GM10266 (cell line): ENCODE measurements around the gene SDK2.

Experiments used
- DNase-seq: peaks from one replicate; pipeline ENCODE4 v3.0.0; 2012; ENCODE audit errors: extremely low spot score
- TF ChIP-seq, protein P1 (sequence below): IDR thresholded peaks from 2 replicates; pipeline ENCODE4 v1.5.1; 2012; ENCODE audit warnings: mild to moderate bottlenecking, low read depth; ENCODE audit not compliant: control insufficient read depth, insufficient read depth; ENCODE audit errors: missing control alignments

Gene SDK2

GRCh38 chr17:73663614-73664013 is 19.4 kb upstream of the SDK2 start:
- DNase-seq = no peak
- TF ChIP-seq, protein P1, sequence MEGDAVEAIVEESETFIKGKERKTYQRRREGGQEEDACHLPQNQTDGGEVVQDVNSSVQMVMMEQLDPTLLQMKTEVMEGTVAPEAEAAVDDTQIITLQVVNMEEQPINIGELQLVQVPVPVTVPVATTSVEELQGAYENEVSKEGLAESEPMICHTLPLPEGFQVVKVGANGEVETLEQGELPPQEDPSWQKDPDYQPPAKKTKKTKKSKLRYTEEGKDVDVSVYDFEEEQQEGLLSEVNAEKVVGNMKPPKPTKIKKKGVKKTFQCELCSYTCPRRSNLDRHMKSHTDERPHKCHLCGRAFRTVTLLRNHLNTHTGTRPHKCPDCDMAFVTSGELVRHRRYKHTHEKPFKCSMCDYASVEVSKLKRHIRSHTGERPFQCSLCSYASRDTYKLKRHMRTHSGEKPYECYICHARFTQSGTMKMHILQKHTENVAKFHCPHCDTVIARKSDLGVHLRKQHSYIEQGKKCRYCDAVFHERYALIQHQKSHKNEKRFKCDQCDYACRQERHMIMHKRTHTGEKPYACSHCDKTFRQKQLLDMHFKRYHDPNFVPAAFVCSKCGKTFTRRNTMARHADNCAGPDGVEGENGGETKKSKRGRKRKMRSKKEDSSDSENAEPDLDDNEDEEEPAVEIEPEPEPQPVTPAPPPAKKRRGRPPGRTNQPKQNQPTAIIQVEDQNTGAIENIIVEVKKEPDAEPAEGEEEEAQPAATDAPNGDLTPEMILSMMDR = no peak

DNA sequence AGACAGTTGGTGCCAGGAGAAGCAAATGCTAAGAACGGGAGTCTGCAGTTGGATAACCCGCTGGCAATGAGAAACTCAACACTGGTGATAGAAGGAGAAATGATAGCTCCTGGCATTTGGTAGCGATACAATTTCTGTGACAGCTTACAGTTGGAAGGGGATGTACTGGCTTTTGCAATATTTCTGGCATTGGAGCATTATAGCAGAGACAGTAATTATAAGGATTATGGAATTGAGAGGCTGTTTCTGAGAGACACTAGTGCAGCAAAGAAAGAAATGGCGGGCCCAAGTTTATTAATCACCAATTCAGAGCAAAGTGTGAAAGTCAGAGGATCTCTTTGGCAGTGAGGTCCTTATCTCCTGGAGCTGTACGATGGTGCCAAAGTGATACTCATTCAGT is 16.1 kb upstream of the SDK2 start:
- no peak for DNase-seq
- TF ChIP-seq, protein P1 = no peak

GRCh38 chr17:73658821-73659515 is 14.7 kb upstream of the SDK2 start:
- TF ChIP-seq, protein P1 = no peak
- no peak for DNase-seq

DNA sequence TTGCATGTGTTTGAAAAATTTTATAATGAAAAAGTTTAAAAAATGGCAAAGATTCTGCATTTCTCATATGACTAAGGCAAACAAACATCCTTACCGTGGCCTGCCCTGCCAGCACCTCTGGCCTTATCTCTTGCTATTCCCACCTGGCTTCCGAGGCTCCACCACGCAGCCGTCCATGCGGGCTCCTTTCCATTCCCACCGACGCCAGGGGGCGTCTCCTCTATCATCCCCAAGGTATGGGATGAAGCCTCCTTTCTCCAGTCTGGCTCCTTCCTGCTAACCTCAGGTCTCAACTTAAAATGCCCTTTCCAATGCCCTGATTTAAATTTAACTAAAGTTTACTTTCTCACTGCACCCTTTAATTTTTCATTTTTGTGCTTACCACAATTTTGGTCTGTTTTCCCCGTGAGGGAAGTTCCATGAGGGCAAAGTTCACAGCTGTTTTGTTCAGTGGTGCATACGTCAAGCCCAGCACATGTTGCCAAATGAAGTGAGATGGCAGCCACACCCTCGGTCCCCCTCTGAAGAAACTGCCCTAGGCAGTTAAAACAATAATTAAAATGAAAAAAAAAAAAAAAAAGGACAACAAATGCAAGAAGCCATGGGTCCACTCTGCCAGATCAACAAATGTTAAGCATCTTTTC is 13.3 kb upstream of the SDK2 start:
- DNase-seq = no peak
- TF ChIP-seq, protein P1 = peak; percentile 40

- DNase-seq = no peak
- TF ChIP-seq, protein P1 = no peak
Measured at GRCh38 chr17:73654241-73654640, 10.0 kb upstream of the SDK2 start.

GRCh38 chr17:73653810-73654209 is 9.6 kb upstream of the SDK2 start:
- DNase-seq = no peak
- TF ChIP-seq, protein P1 = no peak

DNA sequence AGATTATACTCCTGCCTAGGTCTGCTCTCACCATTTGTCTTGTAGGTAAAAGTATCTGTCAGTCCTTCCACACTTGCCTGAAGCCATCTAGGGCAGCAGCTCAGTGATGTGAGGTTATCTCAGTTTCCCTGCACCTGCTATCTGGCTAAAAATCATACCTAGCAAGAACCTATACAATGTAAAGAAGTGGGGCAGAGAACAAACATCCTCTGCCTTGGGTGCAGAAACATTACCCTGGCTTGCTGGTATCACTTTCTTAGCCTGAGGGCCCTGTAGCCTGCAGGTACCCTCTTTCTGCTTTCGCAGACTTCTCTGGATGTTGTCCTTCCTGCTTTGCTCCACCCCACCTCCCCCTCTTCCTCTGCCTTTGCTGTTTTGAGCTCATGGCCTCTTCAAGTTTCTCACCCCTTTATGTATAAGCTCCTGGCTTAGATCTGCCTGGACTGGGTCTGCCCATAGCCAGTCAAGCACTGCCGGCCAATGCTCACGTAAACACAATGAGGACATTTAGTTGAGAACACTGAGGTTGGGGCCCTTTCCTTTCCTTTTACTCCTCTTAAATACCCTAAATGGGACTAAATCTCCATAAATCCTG is 8.7 kb upstream of the SDK2 start:
- TF ChIP-seq, protein P1 = no peak
- DNase-seq = no peak
